ENCODE measurements around the gene PRDX1.
"Not testable (repeated sequence)": the region's sequence is repeated elsewhere in the genome, so short reads cannot be mapped to it uniquely, and the experiment has no call there.

Gene PRDX1

GRCh38 chr1:45530632-45531135 is 9.0 kb upstream of the PRDX1 start:
- Histone ChIP-seq H3K4me1 (no peaks in the 10 kb centered on the region), H3K36me3 (ENCODE audit: control insufficient read depth, insufficient read depth, low read length) (no peaks in the 10 kb centered on the region), H3K27me3 (ENCODE audit: control insufficient read depth, insufficient read depth, low read length) (no peaks in the 10 kb centered on the region), H3K4me2 (ENCODE audit: low read length) (no peak overlapping the region), H2AFZ (no peak overlapping the region), H3K79me2 (no peaks in the 10 kb centered on the region), H3K9me3 (ENCODE audit: control insufficient read depth, low read length) (no peaks in the 10 kb centered on the region), H3K4me3 (ENCODE audit: low read depth, low read length) (no peak overlapping the region), H3K27ac (no peak overlapping the region), H3K9ac (no peak overlapping the region)
- TF ChIP-seq, protein P1, sequence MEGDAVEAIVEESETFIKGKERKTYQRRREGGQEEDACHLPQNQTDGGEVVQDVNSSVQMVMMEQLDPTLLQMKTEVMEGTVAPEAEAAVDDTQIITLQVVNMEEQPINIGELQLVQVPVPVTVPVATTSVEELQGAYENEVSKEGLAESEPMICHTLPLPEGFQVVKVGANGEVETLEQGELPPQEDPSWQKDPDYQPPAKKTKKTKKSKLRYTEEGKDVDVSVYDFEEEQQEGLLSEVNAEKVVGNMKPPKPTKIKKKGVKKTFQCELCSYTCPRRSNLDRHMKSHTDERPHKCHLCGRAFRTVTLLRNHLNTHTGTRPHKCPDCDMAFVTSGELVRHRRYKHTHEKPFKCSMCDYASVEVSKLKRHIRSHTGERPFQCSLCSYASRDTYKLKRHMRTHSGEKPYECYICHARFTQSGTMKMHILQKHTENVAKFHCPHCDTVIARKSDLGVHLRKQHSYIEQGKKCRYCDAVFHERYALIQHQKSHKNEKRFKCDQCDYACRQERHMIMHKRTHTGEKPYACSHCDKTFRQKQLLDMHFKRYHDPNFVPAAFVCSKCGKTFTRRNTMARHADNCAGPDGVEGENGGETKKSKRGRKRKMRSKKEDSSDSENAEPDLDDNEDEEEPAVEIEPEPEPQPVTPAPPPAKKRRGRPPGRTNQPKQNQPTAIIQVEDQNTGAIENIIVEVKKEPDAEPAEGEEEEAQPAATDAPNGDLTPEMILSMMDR (IDR thresholded peaks at IDR 0.05) = no peak

- Histone ChIP-seq H3K4me1 (no peaks in the 10 kb centered on the region), H3K79me2 (no peaks in the 10 kb centered on the region), H3K36me3 (ENCODE audit: control insufficient read depth, insufficient read depth, low read length) (no peaks in the 10 kb centered on the region), H3K27me3 (ENCODE audit: control insufficient read depth, insufficient read depth, low read length) (no peaks in the 10 kb centered on the region), H3K27ac (no peak overlapping the region), H2AFZ (no peak overlapping the region), H3K9me3 (ENCODE audit: control insufficient read depth, low read length) (no peaks in the 10 kb centered on the region), H3K9ac (no peak overlapping the region), H3K4me2 (ENCODE audit: low read length) (no peak overlapping the region), H3K4me3 (ENCODE audit: low read depth, low read length) (no peak overlapping the region)
- TF ChIP-seq, protein P1 (IDR thresholded peaks at IDR 0.05) = no peak
Observed at GRCh38 chr1:45526135-45526644, 4.5 kb upstream of the PRDX1 start.

DNA sequence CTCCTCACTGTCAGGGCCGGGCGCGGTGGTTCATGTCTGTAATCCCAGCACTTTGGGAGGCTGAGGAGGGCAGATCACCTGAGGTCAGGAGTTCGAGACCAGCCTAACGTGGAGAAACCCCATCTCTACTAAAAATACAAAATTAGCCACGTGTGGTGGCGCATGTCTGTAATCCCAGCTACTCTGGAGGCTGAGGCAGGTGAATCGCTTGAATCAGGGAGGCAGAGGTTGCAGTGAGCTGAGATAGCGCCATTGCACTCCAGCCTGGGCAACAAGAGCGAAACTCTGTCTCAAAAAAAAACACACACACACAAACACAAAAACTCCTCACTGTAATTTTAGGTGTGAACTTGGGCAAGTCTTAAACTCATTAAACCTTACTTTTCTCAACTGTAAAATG is 2.3 kb upstream of the PRDX1 start:
- not testable (repeated sequence) for H3K9me3 ChIP-seq (ENCODE audit: control insufficient read depth, low read length); H3K27ac ChIP-seq; H3K4me1 ChIP-seq; H3K27me3 ChIP-seq (ENCODE audit: control insufficient read depth, insufficient read depth, low read length); H3K4me2 ChIP-seq (ENCODE audit: low read length); H3K79me2 ChIP-seq; H3K36me3 ChIP-seq (ENCODE audit: control insufficient read depth, insufficient read depth, low read length); H3K4me3 ChIP-seq (ENCODE audit: low read depth, low read length); H2AFZ ChIP-seq; H3K9ac ChIP-seq

GRCh38 chr1:45523516-45523915 is 1.8 kb upstream of the PRDX1 start:
- H3K4me3 ChIP-seq (ENCODE audit: low read depth, low read length); H3K27me3 ChIP-seq (ENCODE audit: control insufficient read depth, insufficient read depth, low read length); H3K4me2 ChIP-seq (ENCODE audit: low read length); H2AFZ ChIP-seq; H3K36me3 ChIP-seq (ENCODE audit: control insufficient read depth, insufficient read depth, low read length); H3K9me3 ChIP-seq (ENCODE audit: control insufficient read depth, low read length); H3K27ac ChIP-seq; H3K4me1 ChIP-seq; H3K79me2 ChIP-seq; H3K9ac ChIP-seq: not testable (repeated sequence)

GRCh38 chr1:45522324-45523104 is 830 bp upstream of the PRDX1 start:
- Histone ChIP-seq H3K9ac (no peak overlapping the region), H3K4me3 (ENCODE audit: low read depth, low read length) (peak overlapping the region; percentile 86), H3K27me3 (ENCODE audit: control insufficient read depth, insufficient read depth, low read length) (no peaks in the 10 kb centered on the region), H3K79me2 (no peaks in the 10 kb centered on the region), H3K9me3 (ENCODE audit: control insufficient read depth, low read length) (no peaks in the 10 kb centered on the region), H3K4me1 (no peaks in the 10 kb centered on the region), H3K27ac (peak overlapping the region; percentile 76), H3K36me3 (ENCODE audit: control insufficient read depth, insufficient read depth, low read length) (no peaks in the 10 kb centered on the region), H2AFZ (peak overlapping the region; percentile 90), H3K4me2 (ENCODE audit: low read length) (peak overlapping the region; percentile 77)
- TF ChIP-seq, protein P1 (IDR thresholded peaks at IDR 0.05) = no peak

DNA sequence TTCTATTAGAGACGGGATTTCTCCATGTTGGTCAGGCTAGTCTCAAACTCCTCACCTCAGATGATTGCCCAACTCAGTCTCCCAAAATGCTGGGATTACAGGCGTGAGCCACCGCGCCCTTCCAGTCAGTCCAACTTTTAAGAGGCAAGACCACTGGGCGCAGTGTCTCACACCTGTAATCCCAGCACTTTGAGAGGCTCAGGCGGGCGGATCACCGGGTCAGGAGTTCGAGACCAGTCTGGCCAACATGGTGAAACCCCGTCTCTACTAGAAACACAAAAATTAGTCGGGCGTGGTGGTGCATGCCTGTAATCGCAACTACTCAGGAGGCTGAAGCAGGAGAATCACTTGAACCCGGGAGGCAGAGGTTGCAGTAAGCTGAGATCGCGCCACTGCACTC is 1.9 kb downstream of the PRDX1 start:
- H3K4me3 ChIP-seq (ENCODE audit: low read depth, low read length); H3K27ac ChIP-seq; H2AFZ ChIP-seq; H3K4me1 ChIP-seq; H3K9me3 ChIP-seq (ENCODE audit: control insufficient read depth, low read length); H3K9ac ChIP-seq; H3K4me2 ChIP-seq (ENCODE audit: low read length); H3K79me2 ChIP-seq; H3K36me3 ChIP-seq (ENCODE audit: control insufficient read depth, insufficient read depth, low read length); H3K27me3 ChIP-seq (ENCODE audit: control insufficient read depth, insufficient read depth, low read length): not testable (repeated sequence)

Measured in parathyroid adenoma (tissue), 2 donors.